GM12878 (cell line): ENCODE results near the gene BANP. TPM values are rescaled to one million over a fixed set of nuclear protein-coding genes. Genes with fewer than 3 reads are reported as not detected.

Experiments
- ATAC-seq: fragments of 200-7000 bp; cut with Tn5 transposase; 3 replicates; pipeline ENCODE4 v1.9.1; 2020; ENCODE audit warnings: mild to moderate bottlenecking, moderate library complexity
- BruUV-seq: library from RNA; stranded (reverse); fragments of 400-500 nt; replicated peaks from 2 replicates; lab custom pipeline; 2021; lab: Mats Ljungman, UMichigan
- CTCF ChIA-PET: fragments of 300-600 bp; sonication (Branson Sonifier 250); formaldehyde crosslinking; extraction: SDS; loops from one replicate; lab custom pipeline; 2021; ENCODE audit warnings: inconsistent platforms; lab: Yijun Ruan, JAX
- POLR2A ChIA-PET: fragments of 350-600 bp; formaldehyde crosslinking; extraction: SDS; loops from one replicate; lab custom pipeline; 2021; ENCODE audit warnings: inconsistent platforms; lab: Charles Lee
- RAD21 ChIA-PET: fragments of 300-600 bp; sonication (Branson Sonifier 250); formaldehyde crosslinking; loops from one replicate; lab custom pipeline; 2023; ENCODE audit warnings: antibody characterized with exemption; ENCODE audit not compliant: unreplicated experiment; lab: Charles Lee
- SMC1A ChIA-PET: fragments of 300-600 bp; sonication (Branson Sonifier 250); formaldehyde crosslinking; loops from one replicate; lab custom pipeline; 2023; ENCODE audit not compliant: unreplicated experiment, uncharacterized antibody; lab: Charles Lee
- DNase-seq: peaks from one replicate; pipeline ENCODE4 v3.0.0-alpha.2; 2011; ENCODE audit warnings: low read depth, low spot score
- FAIRE-seq: peaks from 3 replicates; lab custom pipeline; 2011; peaks lifted over from hg19 to GRCh38; lab: Jason Lieb, UNC
- H2AFZ ChIP-seq: 2 replicates; pipeline ENCODE4 v1.6.0; 2011; ENCODE audit warnings: low read depth, low read length, control low read depth; ENCODE audit not compliant: control insufficient read depth
- H3K27ac ChIP-seq: 2 replicates; pipeline ENCODE4 v1.5.1; 2011; ENCODE audit warnings: control low read depth; ENCODE audit not compliant: control insufficient read depth, insufficient read depth
- H3K27me3 ChIP-seq, 2 experiments: replicated peaks in 1 of 2; 2 replicates each; pipeline versions ENCODE4 v1.6.0 to v1.6.1; 2011; ENCODE audit warnings: low read length in 1 of 2; ENCODE audit not compliant: control insufficient read depth in 2 of 2, insufficient read depth in 2 of 2
- H3K36me3 ChIP-seq, 2 experiments: 2 replicates each; pipeline ENCODE4 v1.5.1; 2011; ENCODE audit warnings: low read length in 1 of 2; ENCODE audit not compliant: control insufficient read depth in 2 of 2, insufficient read depth in 2 of 2
- H3K4me1 ChIP-seq: 2 replicates; pipeline ENCODE4 v1.6.1; 2011; ENCODE audit warnings: mild to moderate bottlenecking, low read length, moderate library complexity, mixed read lengths; ENCODE audit not compliant: control insufficient read depth, insufficient read depth
- H3K4me2 ChIP-seq: 2 replicates; pipeline ENCODE4 v1.6.0; 2011; ENCODE audit warnings: control low read depth; ENCODE audit not compliant: control insufficient read depth, insufficient read depth
- H3K4me3 ChIP-seq: fragments of 200-600 bp; sonication (generic); 2 replicates; pipeline ENCODE4 v1.5.1; 2016
- H3K79me2 ChIP-seq: 2 replicates; pipeline ENCODE4 v1.6.0; 2011; ENCODE audit warnings: low read length; ENCODE audit not compliant: control insufficient read depth, insufficient read depth
- H3K9ac ChIP-seq: 2 replicates; pipeline ENCODE4 v1.8.0; 2011; ENCODE audit warnings: low read length, control low read depth, mixed read lengths; ENCODE audit not compliant: control insufficient read depth, insufficient read depth
- H3K9me3 ChIP-seq: replicated peaks from 3 replicates; pipeline ENCODE4 v1.5.1; 2011; ENCODE audit warnings: mild to moderate bottlenecking, low read length; ENCODE audit not compliant: control insufficient read depth, insufficient read depth
- H4K20me1 ChIP-seq: 2 replicates; pipeline ENCODE4 v1.6.0; 2011; ENCODE audit not compliant: control insufficient read depth, insufficient read depth
- CBFB ChIP-seq: IDR thresholded peaks from 2 replicates; pipeline ENCODE4 v1.6.1; 2016; ENCODE audit warnings: antibody characterized with exemption, low read depth
- CREB1 ChIP-seq: IDR thresholded peaks from 2 replicates; pipeline ENCODE4 v1.6.1; 2012; ENCODE audit warnings: low read depth, mild to moderate bottlenecking, inconsistent platforms
- E2F4 ChIP-seq: IDR thresholded peaks from 2 replicates; pipeline ENCODE4 v1.6.1; 2012; ENCODE audit warnings: low read depth, low read length, improper control_type of control experiment
- ETV6 ChIP-seq, 2 experiments: fragments of 450-650 bp in 1 of 2; IDR thresholded peaks in 1 of 2; conservative IDR thresholded peaks in 1 of 2; 2 replicates each; pipeline ENCODE4 v1.6.1; 2014; ENCODE audit warnings: antibody characterized with exemption in 1 of 2, borderline replicate concordance in 1 of 2, low read depth in 1 of 2, mild to moderate bottlenecking in 1 of 2, moderate library complexity in 1 of 2
- FOS ChIP-seq: IDR thresholded peaks from 3 replicates; pipeline ENCODE4 v1.6.1; 2011; ENCODE audit warnings: borderline replicate concordance; ENCODE audit not compliant: insufficient read length; ENCODE audit errors: extremely low read depth
- MXI1 ChIP-seq: fragments of 150-350 bp; IDR thresholded peaks from 2 replicates; pipeline ENCODE4 v1.6.1; 2011; ENCODE audit warnings: low read depth, mild to moderate bottlenecking, inconsistent platforms, low read length, improper control_type of control experiment
- NFYA ChIP-seq: IDR thresholded peaks from 2 replicates; pipeline ENCODE4 v1.6.1; 2011; ENCODE audit warnings: low read depth, mild to moderate bottlenecking, low read length, improper control_type of control experiment, borderline replicate concordance
- PAX5 ChIP-seq: IDR thresholded peaks from 2 replicates; pipeline ENCODE4 v1.6.1; 2011; ENCODE audit warnings: low read depth, low read length, borderline replicate concordance
- SIX5 ChIP-seq: IDR thresholded peaks from 2 replicates; pipeline ENCODE4 v1.6.1; 2011; ENCODE audit warnings: mild to moderate bottlenecking, low read depth, low read length, moderate library complexity; ENCODE audit not compliant: severe bottlenecking
- TBL1XR1 ChIP-seq: IDR thresholded peaks from 2 replicates; pipeline ENCODE4 v1.6.1; 2012; ENCODE audit warnings: low read depth, low read length, improper control_type of control experiment
- YY1 ChIP-seq: IDR thresholded peaks from 2 replicates; pipeline ENCODE4 v1.6.1; 2011; ENCODE audit warnings: low read depth, mild to moderate bottlenecking, low read length
- ZNF24 ChIP-seq: fragments of 450-650 bp; IDR thresholded peaks from 2 replicates; pipeline ENCODE4 v1.6.1; 2017; ENCODE audit warnings: antibody characterized with exemption, mild to moderate bottlenecking
- ZNF274 ChIP-seq: IDR thresholded peaks from one replicate; pipeline ENCODE4 v1.8.0; 2011; ENCODE audit not compliant: insufficient read length, insufficient read depth
- WGBS: methylation state at CpG from one replicate; pipeline ENCODE4 v1.1.6; 2016; ENCODE audit warnings: low lambda C conversion rate; ENCODE audit not compliant: insufficient replicate concordance, insufficient coverage; ENCODE audit errors: missing lambda C conversion rate; 5-methylcytosine and 5-hydroxymethylcytosine counted together
- in situ Hi-C: fragments of 300-500 bp; cut with MboI; formaldehyde crosslinking; loops from 9 replicates; pipeline ENCODE4 v1.14.3; 2018; ENCODE audit warnings: mixed read lengths
- intact Hi-C: fragments of 100-400 bp; cut with micrococcal nuclease; formaldehyde crosslinking; loops from one replicate; pipeline ENCODE4 v1.14.2; 2022; ENCODE audit not compliant: unreplicated experiment
- polyA plus RNA-seq, 11 experiments: library from polyadenylated mRNA; depleted of rRNA in 4 of 11; unstranded in 6 of 11; stranded (reverse) in 5 of 11; fragments of >200 nt; fragmentation: Nextera tagmentation in 4 of 11; fragmentation: Illumina TruSeq in 1 of 11; extraction: Ambion mirVana in 4 of 11; extraction: Trizol in 1 of 11; gene quantifications; 1 replicate in 1 of 11; 2 replicates in 10 of 11; pipeline versions ENCODE4 v1.2.1 to v1.2.3, GENCODE V29; 2011 to 2016; ENCODE audit warnings: inconsistent platforms in 2 of 11, missing spikeins in 2 of 11, low read depth in 1 of 11
- total RNA-seq, 4 experiments: library from RNA; depleted of rRNA in 3 of 4; stranded (reverse); fragments of >200 nt in 3 of 4; fragmentation: Illumina TruSeq in 1 of 4; extraction: Trizol in 1 of 4; gene quantifications; 2 replicates each; pipeline versions ENCODE4 v1.2.1 to v1.2.3, GENCODE V29; 2013 to 2021

BANP gene
- total and polyA plus RNA-seq, 10 of the 15 experiments (the other 5 are each of a cell fraction or from before 2014, with no cell fraction given) = 3.9 to 21.9 (median 12.2) TPM

DNA sequence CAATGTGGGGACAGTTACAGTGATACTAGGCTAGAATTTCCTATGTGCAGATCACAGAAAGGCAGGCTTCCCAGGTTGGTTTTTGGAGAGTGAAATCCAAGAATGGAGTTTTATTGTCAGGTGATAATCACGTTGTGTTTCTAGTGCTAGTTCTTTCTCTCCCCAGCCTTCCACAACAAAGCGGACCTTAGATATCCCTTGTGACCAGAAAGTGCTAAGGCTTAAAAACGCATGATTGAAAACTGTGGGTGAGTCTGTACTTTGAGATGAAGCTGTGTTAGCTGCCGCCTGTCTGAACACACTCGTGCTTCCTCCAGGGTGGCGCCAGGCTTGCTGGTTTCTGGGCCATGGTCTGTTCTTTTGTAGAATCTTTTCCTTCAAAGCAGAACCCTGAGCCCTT lies 52.1 kb downstream of the BANP start:
- FAIRE-seq (no peak), ATAC-seq (no peak), DNase-seq (no peak)
- no peaks in the 10 kb centered on the region for H3K9me3 ChIP-seq
- H3K27ac ChIP-seq = no peak overlapping the region
- H4K20me1 ChIP-seq = no peaks in the 10 kb centered on the region
- RAD21 ChIA-PET = no interaction called here
- WGBS = over 99% methylated on average over 6 of the region's 6 CpGs
- H3K4me3 ChIP-seq = no peak overlapping the region
- no peak overlapping the region for H3K4me2 ChIP-seq
- no peaks in the 10 kb centered on the region for H3K4me1 ChIP-seq
- no peak overlapping the region for H3K9ac ChIP-seq
- SMC1A ChIA-PET = no interaction called here
- H3K27me3 ChIP-seq = no peaks in the 10 kb centered on the region
- intact Hi-C loops (no loop called here), in situ Hi-C loops (no loop called here)
- POLR2A ChIA-PET = no interaction called here
- no peaks in the 10 kb centered on the region for H3K79me2 ChIP-seq
- peaks cover 11 to 12% of the 10 kb centered on the region in 2 experiments; a peak in 3 of 4 replicates for H3K36me3 ChIP-seq
- CTCF ChIA-PET = no interaction called here
- no peak for TF ChIP-seq PAX5
- no peak for TF ChIP-seq FOS
- no peak for TF ChIP-seq SIX5
- TF ChIP-seq ZNF24 = no peak
- no peak for TF ChIP-seq MXI1
- TF ChIP-seq TBL1XR1 = no peak
- no peak for TF ChIP-seq ETV6 (conservative IDR thresholded peaks at IDR 0.05 in 1 of 2, IDR thresholded peaks at IDR 0.05 in 1 of 2; ENCODE audit: borderline replicate concordance in 1 of 2, low read depth in 1 of 2)
- no peak for TF ChIP-seq CREB1
- TF ChIP-seq E2F4 = no peak
- no peak for TF ChIP-seq CBFB
- no peak for TF ChIP-seq ZNF274
- no peak for TF ChIP-seq YY1
- no peak for TF ChIP-seq NFYA
- no peak overlapping the region for H2AFZ ChIP-seq
- BruUV-seq = no TSS peak
